Measurements from ENCODE around the gene TMPRSS2.

The TMPRSS2 gene

GRCh38 chr21:41507521-41508414 lies at the start of gene TMPRSS2:
TSS of gene TMPRSS2 (minus strand) at chr21:41508158. CDS start at chr21:41498133, 10,025 bp downstream.
- DNase-seq (ENCODE audit: low spot score): peak; percentile 74

DNA sequence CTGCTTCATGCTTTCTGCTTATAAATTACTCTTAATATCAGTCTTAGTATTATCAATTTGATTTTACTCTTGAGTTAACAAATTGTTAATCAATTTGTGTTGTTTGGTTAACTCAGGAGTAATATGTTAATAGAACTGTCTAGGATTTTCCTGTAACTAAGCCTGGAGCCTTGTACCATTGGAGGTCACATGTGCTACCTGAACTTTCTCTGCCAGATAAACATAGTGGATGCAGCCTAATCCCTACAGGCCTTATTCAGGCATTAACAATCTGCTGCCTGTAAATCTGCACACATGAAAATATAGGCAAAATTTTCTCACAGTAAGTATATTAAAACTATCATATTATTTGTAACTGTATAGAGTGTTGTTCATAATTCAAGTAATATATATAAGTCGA lies 47.1 kb upstream of the TMPRSS2 start:
- DNase-seq (ENCODE audit: low spot score): no peak

- no peak for DNase-seq (ENCODE audit: low spot score)
Measured at GRCh38 chr21:41552254-41552653, 44.3 kb upstream of the TMPRSS2 start.

GRCh38 chr21:41548781-41549180 lies 40.8 kb upstream of the TMPRSS2 start:
- DNase-seq (ENCODE audit: low spot score): peak; percentile 56

DNA sequence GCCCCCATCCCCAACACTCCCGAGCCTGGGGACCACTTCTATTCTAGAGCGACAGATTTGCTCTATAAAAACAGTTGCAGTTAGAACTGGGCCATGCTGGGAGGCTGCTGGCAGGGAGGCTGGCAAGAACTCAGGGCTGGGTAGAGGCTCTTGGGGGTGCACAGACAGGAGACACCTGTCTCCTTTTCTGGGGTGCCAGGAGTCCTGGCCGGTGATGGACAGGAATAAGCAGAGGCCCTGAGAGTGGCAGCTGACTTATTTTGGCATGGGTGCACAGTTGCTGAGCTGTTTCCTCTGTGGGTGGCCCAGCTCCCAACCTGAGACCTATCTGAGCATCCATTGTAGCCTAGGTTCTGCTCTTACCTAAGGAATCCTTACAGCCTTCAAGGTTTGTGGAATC lies 39.2 kb upstream of the TMPRSS2 start:
- no peak for DNase-seq (ENCODE audit: low spot score)

- no peak for DNase-seq (ENCODE audit: low spot score)
Measured at GRCh38 chr21:41545500-41546359, 37.8 kb upstream of the TMPRSS2 start.

GRCh38 chr21:41542727-41543126 lies 34.8 kb upstream of the TMPRSS2 start:
- DNase-seq (ENCODE audit: low spot score): no peak

GRCh38 chr21:41537356-41537755 lies 29.4 kb upstream of the TMPRSS2 start:
- peak; percentile 44 for DNase-seq (ENCODE audit: low spot score)

DNA sequence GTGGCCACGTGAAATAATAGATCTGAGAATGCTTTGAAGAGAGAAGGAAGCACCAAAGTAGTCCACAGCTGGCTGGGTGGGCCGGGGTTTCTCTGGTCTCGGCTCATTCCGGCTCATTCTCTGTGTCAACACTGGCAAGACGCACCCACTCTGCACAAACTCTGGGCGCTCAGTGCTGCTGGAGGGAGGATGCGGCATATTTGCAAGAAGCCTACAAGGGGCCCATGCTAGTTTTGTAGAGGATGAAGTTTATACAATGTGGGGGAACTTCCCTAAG lies 28.8 kb upstream of the TMPRSS2 start:
- DNase-seq (ENCODE audit: low spot score): no peak

DNA sequence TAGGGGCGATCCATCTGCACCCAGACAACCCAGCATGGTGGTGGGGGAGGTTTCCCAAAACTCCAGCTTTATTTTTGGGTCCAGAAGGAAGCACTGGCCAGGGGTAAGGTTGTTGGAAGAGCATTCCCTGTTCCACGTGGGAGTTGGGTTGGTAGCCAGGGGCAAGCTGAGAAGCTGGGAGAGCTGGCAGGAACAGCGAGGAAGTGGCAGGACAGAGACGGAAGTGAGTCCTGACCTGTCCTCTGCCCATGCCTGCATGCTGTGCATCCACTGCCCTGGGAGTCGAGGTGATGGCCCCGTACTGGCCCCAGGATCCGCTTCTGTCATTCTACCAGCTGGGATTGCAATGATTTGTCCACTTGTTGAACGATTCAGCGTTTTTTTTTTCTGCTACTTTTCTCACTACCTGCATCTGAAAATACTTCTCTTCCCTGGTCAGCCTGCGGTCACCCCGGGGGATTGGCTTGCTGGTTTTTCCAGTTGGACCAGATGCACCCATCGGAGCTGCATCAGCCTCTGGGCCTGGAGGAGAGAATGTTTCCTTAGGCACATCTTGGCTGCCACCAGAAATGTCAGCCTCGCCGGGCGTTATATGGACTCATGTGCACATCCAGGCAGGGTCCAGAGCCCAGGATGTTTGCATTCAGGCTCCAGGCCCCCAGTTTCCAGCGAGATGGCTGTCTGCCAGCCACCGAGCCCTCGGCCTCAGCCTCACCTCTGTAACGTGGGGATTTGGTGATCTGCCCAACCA lies 28.3 kb upstream of the TMPRSS2 start:
- DNase-seq (ENCODE audit: low spot score): peak; percentile 18

- DNase-seq (ENCODE audit: low spot score): no peak
Measured at GRCh38 chr21:41530366-41530765, 22.4 kb upstream of the TMPRSS2 start.

GRCh38 chr21:41529769-41530168 lies 21.8 kb upstream of the TMPRSS2 start:
- no peak for DNase-seq (ENCODE audit: low spot score)

- DNase-seq (ENCODE audit: low spot score): no peak
Measured at GRCh38 chr21:41526478-41527087, 18.6 kb upstream of the TMPRSS2 start.

DNA sequence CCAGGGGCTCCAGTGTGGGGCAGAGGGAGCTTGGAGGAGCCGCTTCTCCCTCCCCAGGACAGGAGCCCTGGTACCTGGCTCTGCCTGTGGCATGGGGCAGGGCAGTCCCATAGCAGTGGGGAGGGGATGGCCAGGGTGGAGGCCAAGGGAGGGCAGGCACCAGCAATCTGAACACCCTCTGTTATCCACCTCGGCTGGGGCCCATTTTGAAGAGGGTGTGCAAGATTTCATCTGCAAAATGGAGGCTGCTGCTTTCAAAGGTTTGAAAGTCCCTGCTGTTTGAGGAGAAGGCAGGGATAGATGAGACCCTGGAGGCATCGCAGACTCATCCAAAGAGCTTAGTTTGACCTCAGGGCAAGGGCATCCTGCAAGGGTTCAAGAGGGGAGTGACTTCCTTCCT lies 15.2 kb upstream of the TMPRSS2 start:
- DNase-seq (ENCODE audit: low spot score): no peak

GRCh38 chr21:41521489-41522027 lies 13.6 kb upstream of the TMPRSS2 start:
- DNase-seq (ENCODE audit: low spot score): no peak

GRCh38 chr21:41520560-41521442 lies 12.8 kb upstream of the TMPRSS2 start:
- DNase-seq (ENCODE audit: low spot score): no peak

- no peak for DNase-seq (ENCODE audit: low spot score)
Measured at GRCh38 chr21:41519806-41520559, 12.0 kb upstream of the TMPRSS2 start.

GRCh38 chr21:41518757-41519156 lies 10.8 kb upstream of the TMPRSS2 start:
- DNase-seq (ENCODE audit: low spot score): no peak

- DNase-seq (ENCODE audit: low spot score): peak; percentile 73
Measured at GRCh38 chr21:41511858-41512257, 3.9 kb upstream of the TMPRSS2 start.

DNA sequence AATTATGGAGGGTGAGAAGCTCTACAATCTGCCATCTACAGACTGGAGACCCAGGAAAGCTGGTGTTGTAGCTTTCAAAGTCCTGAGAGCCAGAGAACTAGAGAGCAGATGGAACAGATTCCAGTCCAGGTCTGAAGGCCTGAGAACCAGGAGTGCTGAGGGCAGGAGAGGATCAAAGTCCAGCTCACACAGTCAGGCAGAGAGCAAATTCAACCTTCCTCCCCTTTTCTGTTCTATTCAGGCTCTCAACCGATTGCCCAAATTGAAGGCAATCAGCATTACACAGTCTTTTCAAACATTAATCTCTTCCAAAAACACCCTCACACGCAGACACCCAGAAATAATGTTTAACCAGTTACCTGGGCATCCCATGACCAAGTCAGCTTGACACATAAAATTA lies 2.5 kb upstream of the TMPRSS2 start:
- DNase-seq (ENCODE audit: low spot score): no peak

Data from kidney tubule cell (primary cell).